Kidney (tissue), 14 donors: Measurements from ENCODE around the gene KNSTRN. TPM values are rescaled to one million over a fixed set of nuclear protein-coding genes. Genes with fewer than 3 reads are reported as not detected.

Experiments used
- DNase-seq, 5 donors: peaks; one replicate each; pipeline ENCODE4 v3.0.0-alpha.2; 2013 to 2020
- FAIRE-seq: peaks from 2 replicates; lab custom pipeline; 2012; peaks lifted over from hg19 to GRCh38; lab: Jason Lieb, UNC
- H3K27ac ChIP-seq, 2 donors: one replicate each; pipeline ENCODE4 v1.7.0; 2013; ENCODE audit warnings: low read depth in 2 of 2, low read length in 2 of 2, inconsistent platforms in 1 of 2
- H3K27me3 ChIP-seq: one replicate; pipeline ENCODE4 v1.7.1; 2013; ENCODE audit warnings: low read length, inconsistent platforms; ENCODE audit not compliant: control insufficient read depth, insufficient read depth
- H3K36me3 ChIP-seq, 3 donors: one replicate each; pipeline versions ENCODE4 v1.7.0 to v1.7.1; 2013; ENCODE audit warnings: low read length in 3 of 3, control low read depth in 1 of 3, inconsistent platforms in 1 of 3; ENCODE audit not compliant: insufficient read depth in 3 of 3, control insufficient read depth in 2 of 3
- H3K4me1 ChIP-seq, 3 donors: one replicate each; pipeline versions ENCODE4 v1.7.0 to v1.7.1; 2013; ENCODE audit warnings: low read length in 3 of 3, inconsistent platforms in 1 of 3, low read depth in 1 of 3; ENCODE audit not compliant: control insufficient read depth in 2 of 3, insufficient read depth in 2 of 3
- H3K4me3 ChIP-seq, 3 donors: one replicate each; pipeline versions ENCODE4 v1.7.0 to v1.8.1; 2013; ENCODE audit warnings: low read length in 3 of 3, control low read depth in 1 of 3, inconsistent platforms in 1 of 3
- H3K9ac ChIP-seq, 3 donors: one replicate each; pipeline versions ENCODE4 v1.7.0 to v1.7.1; 2013; ENCODE audit warnings: low read length in 3 of 3, control low read depth in 1 of 3, inconsistent platforms in 1 of 3
- H3K9me3 ChIP-seq, 3 donors: one replicate each; pipeline versions ENCODE4 v1.7.0 to v1.7.1; 2013; ENCODE audit warnings: low read length in 3 of 3, control low read depth in 1 of 3, inconsistent platforms in 1 of 3; ENCODE audit not compliant: control insufficient read depth in 2 of 3, insufficient read depth in 1 of 3
- CTCF ChIP-seq: IDR thresholded peaks from 3 replicates; pipeline ENCODE4 v1.5.1; 2012; ENCODE audit warnings: mild to moderate bottlenecking, moderate library complexity, borderline replicate concordance; ENCODE audit not compliant: insufficient read depth; ENCODE audit errors: extremely low read depth
- intact Hi-C: fragments of 100-400 bp; cut with DNase I; formaldehyde crosslinking; loops from one replicate; pipeline ENCODE4 v1.11.1; 2022
- polyA plus RNA-seq: library from polyadenylated mRNA; stranded (reverse); fragments of 350-450 nt; fragmentation: Illumina TruSeq; extraction: RNeasy Lipid Tissue Mini Kit (QIAGEN cat#74804); gene quantifications from one replicate; pipeline ENCODE4 v1.2.3, GENCODE V29; 2014; ENCODE audit warnings: low read depth, low replicate concordance; ENCODE audit not compliant: insufficient read depth
- total RNA-seq: library from RNA; stranded (reverse); fragmentation: NEBNext Ultra II Directional; extraction: Animal tissue kit (Norgen Biotek cat#: 25700); gene quantifications from one replicate; pipeline ENCODE4 v1.2.1, GENCODE V29; 2021
- donor health status: control.
- donor health status: control.
- donor health status: control.
- donor health status: control.
- donor health status: control.
- donor health status: DM: yes; HTN: yes; CAD: no.
- donor health status: Normal renal cell carcinoma (clear cell type).

The KNSTRN gene
- total and polyA plus RNA-seq, 2 donors from 2014 or later: 5.5 to 7.4 TPM

GRCh38 chr15:40379853-40380252 lies 2.7 kb upstream of the KNSTRN start:
- TF ChIP-seq CTCF: no peak
- intact Hi-C loops: no loop called here
- no peaks in the 10 kb centered on the region for H3K9me3 ChIP-seq
- H3K9ac ChIP-seq: no peak overlapping the region
- no peaks in the 10 kb centered on the region for H3K27me3 ChIP-seq
- peaks cover 0 to 11% (median 9%) of the 10 kb centered on the region in 3 donors for H3K4me1 ChIP-seq
- H3K4me3 ChIP-seq: no peak overlapping the region
- H3K27ac ChIP-seq: no peak overlapping the region
- no peaks in the 10 kb centered on the region for H3K36me3 ChIP-seq
- no peak for FAIRE-seq
- DNase-seq: no peak

- Histone ChIP-seq H3K9ac (no peak overlapping the region), H3K27ac (no peak overlapping the region), H3K4me1 (peaks cover 0 to 11% (median 9%) of the 10 kb centered on the region in 3 donors), H3K4me3 (no peak overlapping the region), H3K36me3 (no peaks in the 10 kb centered on the region), H3K27me3 (no peaks in the 10 kb centered on the region), H3K9me3 (no peaks in the 10 kb centered on the region)
- FAIRE-seq (no peak), DNase-seq (no peak)
- intact Hi-C loops: no loop called here
- TF ChIP-seq CTCF: no peak
These were observed 1.9 kb upstream of the KNSTRN start for GRCh38 chr15:40380636-40381035.

- Histone ChIP-seq H3K9ac (no peak overlapping the region), H3K4me3 (peak overlapping the region in 2 of 3 donors; percentile 86 to 87), H3K36me3 (peaks cover 0 to 5% (median 2%) of the 10 kb centered on the region in 3 donors), H3K4me1 (peaks cover 0 to 11% (median 9%) of the 10 kb centered on the region in 3 donors), H3K27ac (no peak overlapping the region), H3K27me3 (no peaks in the 10 kb centered on the region), H3K9me3 (no peaks in the 10 kb centered on the region)
- DNase-seq (no peak), FAIRE-seq (no peak)
- TF ChIP-seq CTCF: no peak
- intact Hi-C loops: no loop called here
These were observed 547 bp upstream of the KNSTRN start for GRCh38 chr15:40381818-40382529.
